Endothelial cell of umbilical vein (primary cell): ENCODE results near the gene PCNT.

Experiments used
- EZH2 ChIP-seq: IDR thresholded peaks from 2 replicates; pipeline ENCODE4 v1.6.1; 2012; ENCODE audit warnings: borderline replicate concordance, low read depth, mild to moderate bottlenecking, moderate library complexity, low read length, inconsistent platforms; ENCODE audit not compliant: severe bottlenecking
- POLR2A ChIP-seq: IDR thresholded peaks from 2 replicates; pipeline ENCODE4 v1.6.1; 2012; ENCODE audit warnings: low read depth, mild to moderate bottlenecking, control low read depth, low read length
- POLR2AphosphoS5 ChIP-seq: IDR thresholded peaks from 2 replicates; pipeline ENCODE4 v1.6.1; 2012; ENCODE audit warnings: low read depth, mild to moderate bottlenecking, control low read depth, low read length, moderate library complexity; ENCODE audit not compliant: insufficient read depth
- TF ChIP-seq, protein P1 (sequence below), 2 donors: IDR thresholded peaks; 1 replicate in 1 of 2; 2 replicates in 1 of 2; pipeline ENCODE4 v1.5.1; 2011; ENCODE audit warnings: low read length in 2 of 2, mild to moderate bottlenecking in 2 of 2, moderate library complexity in 2 of 2, control low read depth in 1 of 2, inconsistent platforms in 1 of 2, low read depth in 1 of 2; ENCODE audit not compliant: insufficient read depth in 1 of 2; ENCODE audit errors: extremely low read depth in 1 of 2
- TF ChIP-seq, protein P2 (sequence below): IDR thresholded peaks from 2 replicates; pipeline ENCODE4 v1.6.1; 2011; ENCODE audit not compliant: insufficient read depth, insufficient read length

DNA sequence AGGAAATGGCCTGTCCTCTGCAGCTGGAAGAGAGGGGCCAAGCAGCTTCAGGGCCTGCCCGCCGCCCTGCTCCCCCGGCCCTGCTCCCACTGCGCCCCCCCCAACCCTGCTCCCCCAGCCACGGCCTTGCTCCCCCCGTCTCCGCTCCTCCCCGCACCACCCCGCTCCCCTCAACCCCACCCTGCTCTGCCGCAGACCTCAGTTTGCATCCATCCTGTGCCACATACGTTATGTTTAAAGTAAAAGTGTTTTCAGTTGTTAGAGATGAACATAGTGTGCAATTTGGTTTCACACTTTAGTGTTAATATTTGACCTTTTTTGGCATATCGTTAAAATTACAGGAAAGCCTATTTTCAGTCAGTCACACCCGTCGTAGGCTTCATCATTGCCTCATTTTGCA, 100.7 kb downstream of the PCNT start:
- TF ChIP-seq EZH2 (no peak), POLR2A (no peak), POLR2AphosphoS5 (no peak)
- TF ChIP-seq, protein P1, sequence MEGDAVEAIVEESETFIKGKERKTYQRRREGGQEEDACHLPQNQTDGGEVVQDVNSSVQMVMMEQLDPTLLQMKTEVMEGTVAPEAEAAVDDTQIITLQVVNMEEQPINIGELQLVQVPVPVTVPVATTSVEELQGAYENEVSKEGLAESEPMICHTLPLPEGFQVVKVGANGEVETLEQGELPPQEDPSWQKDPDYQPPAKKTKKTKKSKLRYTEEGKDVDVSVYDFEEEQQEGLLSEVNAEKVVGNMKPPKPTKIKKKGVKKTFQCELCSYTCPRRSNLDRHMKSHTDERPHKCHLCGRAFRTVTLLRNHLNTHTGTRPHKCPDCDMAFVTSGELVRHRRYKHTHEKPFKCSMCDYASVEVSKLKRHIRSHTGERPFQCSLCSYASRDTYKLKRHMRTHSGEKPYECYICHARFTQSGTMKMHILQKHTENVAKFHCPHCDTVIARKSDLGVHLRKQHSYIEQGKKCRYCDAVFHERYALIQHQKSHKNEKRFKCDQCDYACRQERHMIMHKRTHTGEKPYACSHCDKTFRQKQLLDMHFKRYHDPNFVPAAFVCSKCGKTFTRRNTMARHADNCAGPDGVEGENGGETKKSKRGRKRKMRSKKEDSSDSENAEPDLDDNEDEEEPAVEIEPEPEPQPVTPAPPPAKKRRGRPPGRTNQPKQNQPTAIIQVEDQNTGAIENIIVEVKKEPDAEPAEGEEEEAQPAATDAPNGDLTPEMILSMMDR (IDR thresholded peaks at IDR 0.05; ENCODE audit: extremely low read depth in 1 of 2, insufficient read depth in 1 of 2, low read depth in 1 of 2, low read length in 2 of 2): no peak
- TF ChIP-seq, protein P2, sequence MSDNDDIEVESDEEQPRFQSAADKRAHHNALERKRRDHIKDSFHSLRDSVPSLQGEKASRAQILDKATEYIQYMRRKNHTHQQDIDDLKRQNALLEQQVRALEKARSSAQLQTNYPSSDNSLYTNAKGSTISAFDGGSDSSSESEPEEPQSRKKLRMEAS: no peak
